K562 (cell line): Measurements from ENCODE around the gene SLC44A2. TPM values are rescaled to one million over a fixed set of nuclear protein-coding genes. Genes with fewer than 3 reads are reported as not detected.

Experiments used
- ATF3 ChIP-seq, 2 experiments: fragments of 450-650 bp in 1 of 2; sonication (generic) in 1 of 2; formaldehyde crosslinking in 1 of 2; IDR thresholded peaks in 1 of 2; conservative IDR thresholded peaks in 1 of 2; 2 replicates each; pipeline versions ENCODE4 v1.6.1 to v1.8.1; 2016 to 2023; ENCODE audit warnings: mild to moderate bottlenecking in 2 of 2, moderate library complexity in 2 of 2, inconsistent platforms in 1 of 2, missing genetic modification reagents in 1 of 2
- ATF6 ChIP-seq: sonication (generic); formaldehyde crosslinking; IDR thresholded peaks from 2 replicates; pipeline ENCODE4 v1.4.0; 2020; ENCODE audit warnings: mild to moderate bottlenecking, missing genetic modification reagents
- BRD9 ChIP-seq: fragments of 450-650 bp; IDR thresholded peaks from 2 replicates; pipeline ENCODE4 v1.6.1; 2018; ENCODE audit warnings: low read depth; ENCODE audit not compliant: partially characterized antibody
- CSDE1 ChIP-seq, 2 experiments: fragments of 450-650 bp; IDR thresholded peaks; 2 replicates each; pipeline ENCODE4 v1.6.1; 2016; ENCODE audit warnings: mild to moderate bottlenecking in 1 of 2
- ETV6 ChIP-seq, 3 experiments: fragments of 150-350 bp in 1 of 3; sonication (generic) in 1 of 3; formaldehyde crosslinking in 1 of 3; IDR thresholded peaks; 2 replicates each; pipeline versions ENCODE4 v1.6.1 to v1.8.0; 2014 to 2022; ENCODE audit warnings: borderline replicate concordance in 2 of 3, low read depth in 2 of 3, antibody characterized with exemption in 1 of 3, low read length in 1 of 3, mild to moderate bottlenecking in 1 of 3, missing genetic modification reagents in 1 of 3
- FOSL1 ChIP-seq: fragments of 200-800 bp; sonication (Bioruptor generic); conservative IDR thresholded peaks from 2 replicates; pipeline ENCODE4 v1.6.1; 2016; ENCODE audit warnings: missing genetic modification characterization, missing compliant biosample characterization
- FOXK1 ChIP-seq: sonication (generic); formaldehyde crosslinking; IDR thresholded peaks from 2 replicates; pipeline ENCODE4 v1.8.0; 2022; ENCODE audit warnings: missing genetic modification reagents, mild to moderate bottlenecking, borderline replicate concordance
- FOXO4 ChIP-seq: fragments of 450-650 bp; formaldehyde crosslinking; IDR thresholded peaks from 2 replicates; pipeline ENCODE4 v1.4.0; 2020; ENCODE audit warnings: mild to moderate bottlenecking, moderate library complexity
- GABPB2 ChIP-seq: fragments of 250-450 bp; sonication (Bioruptor Pico); conservative IDR thresholded peaks from 2 replicates; pipeline ENCODE4 v1.5.1; 2021; ENCODE audit warnings: mild to moderate bottlenecking
- GTF2B ChIP-seq: IDR thresholded peaks from 2 replicates; pipeline ENCODE4 v1.6.1; 2011; ENCODE audit not compliant: insufficient read length; ENCODE audit errors: extremely low read depth
- KLF1 ChIP-seq: fragments of 450-650 bp; IDR thresholded peaks from 2 replicates; pipeline ENCODE4 v1.6.1; 2016; ENCODE audit warnings: missing genetic modification characterization, missing compliant biosample characterization
- MAZ ChIP-seq, 2 experiments: fragments of 450-650 bp in 1 of 2; sonication (generic) in 1 of 2; formaldehyde crosslinking; IDR thresholded peaks in 1 of 2; conservative IDR thresholded peaks in 1 of 2; 2 replicates each; pipeline versions ENCODE4 v1.4.0 to v1.5.0; 2020; ENCODE audit warnings: mild to moderate bottlenecking in 1 of 2, missing genetic modification reagents in 1 of 2
- PHF8 ChIP-seq: fragments of 200-600 bp; sonication (generic); IDR thresholded peaks from 2 replicates; pipeline ENCODE4 v1.6.1; 2012; ENCODE audit warnings: mixed run types, mild to moderate bottlenecking, inconsistent platforms, low read length, moderate library complexity, borderline replicate concordance
- RBFOX2 ChIP-seq: fragments of 200-400 bp; formaldehyde crosslinking; IDR thresholded peaks from 2 replicates; pipeline ENCODE4 v1.6.1; 2017; ENCODE audit warnings: low read depth, mild to moderate bottlenecking, low read length, moderate library complexity
- RBM14 ChIP-seq: fragments of 200-400 bp; formaldehyde crosslinking; IDR thresholded peaks from 2 replicates; pipeline ENCODE4 v1.6.1; 2018; ENCODE audit warnings: low read depth, mild to moderate bottlenecking, low read length, moderate library complexity, borderline replicate concordance; ENCODE audit not compliant: insufficient read depth
- RBM22 ChIP-seq: fragments of 200-400 bp; formaldehyde crosslinking; IDR thresholded peaks from 2 replicates; pipeline ENCODE4 v1.6.1; 2018; ENCODE audit warnings: low read length, low read depth; ENCODE audit not compliant: poor library complexity, severe bottlenecking
- SOX6 ChIP-seq: fragments of 450-650 bp; IDR thresholded peaks from 2 replicates; pipeline ENCODE4 v1.6.1; 2014; ENCODE audit warnings: mild to moderate bottlenecking
- TCFL5 ChIP-seq: fragments of 250-450 bp; sonication (Bioruptor Pico); conservative IDR thresholded peaks from 2 replicates; pipeline ENCODE4 v1.6.1; 2021; ENCODE audit warnings: mild to moderate bottlenecking, moderate library complexity, matching md5 sums
- ZNF140 ChIP-seq: fragments of 250-450 bp; sonication (Bioruptor Pico); IDR thresholded peaks from 2 replicates; pipeline ENCODE4 v1.8.0; 2021; ENCODE audit warnings: moderate library complexity, mild to moderate bottlenecking, inconsistent platforms
- ZNF3 ChIP-seq: fragments of 250-450 bp; sonication (Bioruptor Pico); IDR thresholded peaks from 2 replicates; pipeline ENCODE4 v1.5.0; 2021; ENCODE audit warnings: mild to moderate bottlenecking, moderate library complexity
- ZNF57 ChIP-seq: fragments of 450-650 bp; formaldehyde crosslinking; IDR thresholded peaks from 2 replicates; pipeline ENCODE4 v1.4.0; 2020; ENCODE audit warnings: mild to moderate bottlenecking, moderate library complexity
- polyA plus RNA-seq, 8 experiments: library from polyadenylated mRNA; depleted of rRNA in 4 of 8; stranded (reverse) in 5 of 8; unstranded in 3 of 8; fragments of >200 nt; fragmentation: Nextera tagmentation in 2 of 8; fragmentation: Illumina TruSeq in 1 of 8; extraction: Ambion mirVana in 2 of 8; extraction: Trizol in 1 of 8; gene quantifications; 2 replicates each; pipeline versions ENCODE4 v1.2.1 to v1.2.3, GENCODE V29; 2011 to 2014; ENCODE audit warnings: inconsistent platforms in 1 of 8, missing spikeins in 1 of 8
- total RNA-seq, 7 experiments: library from RNA; depleted of rRNA in 6 of 7; stranded (reverse); fragments of >200 nt in 6 of 7; fragmentation: Illumina TruSeq in 2 of 7; extraction: Trizol in 2 of 7; gene quantifications; 2 replicates each; pipeline versions ENCODE4 v1.2.1 to v1.2.3, GENCODE V29; 2011 to 2021; ENCODE audit warnings: low replicate concordance in 1 of 7

Gene SLC44A2
- total and polyA plus RNA-seq, 9 of the 15 experiments (the other 6 are each of a cell fraction or from before 2014, with no cell fraction given): 1.1 to 34.2 (median 8.1) TPM

- TF ChIP-seq MAZ (CRISPR knock-in tag; conservative IDR thresholded peaks at IDR 0.05 in 1 of 2, IDR thresholded peaks at IDR 0.05 in 1 of 2) (no peak), CSDE1 (IDR thresholded peaks at IDR 0.05) (no peak), ZNF140 (CRISPR knock-in tag) (no peak), FOXK1 (no peak), KLF1 (tag) (no peak), BRD9 (no peak), RBM22 (no peak), RBM14 (no peak), TCFL5 (CRISPR knock-in tag) (no peak), ZNF3 (CRISPR knock-in tag) (no peak), GTF2B (no peak), ZNF57 (CRISPR knock-in tag) (no peak), ATF6 (CRISPR knock-in tag) (no peak), ETV6 (IDR thresholded peaks at IDR 0.05; ENCODE audit: borderline replicate concordance in 1 of 2, low read depth in 2 of 2, low read length in 1 of 2) (no peak), ETV6 (CRISPR knock-in tag; IDR thresholded peaks at IDR 0.05; ENCODE audit: borderline replicate concordance) (no peak), GABPB2 (CRISPR knock-in tag) (no peak), PHF8 (0 out of 2 replicates have a peak, but pooled peaks have one; percentile 3), FOXO4 (CRISPR knock-in tag) (no peak), RBFOX2 (peak; percentile 74), SOX6 (no peak), FOSL1 (no peak), ATF3 (IDR thresholded peaks at IDR 0.05) (no peak), ATF3 (CRISPR knock-in tag; conservative IDR thresholded peaks at IDR 0.05) (no peak)
Measured at GRCh38 chr19:10655457-10656312, 30.3 kb downstream of the SLC44A2 start (continued).
